Panc1 (cell line): ENCODE results near the gene VSIG2. TPM values are rescaled to one million over a fixed set of nuclear protein-coding genes. Genes with fewer than 3 reads are reported as not detected.

Experiments used
- ATAC-seq: fragments of 200-7000 bp; cut with Tn5 transposase; 2 replicates; pipeline ENCODE4 v1.9.1; 2020; ENCODE audit warnings: mild to moderate bottlenecking, moderate library complexity
- BruUV-seq: library from RNA; stranded (reverse); fragments of 400-500 nt; replicated peaks from 2 replicates; lab custom pipeline; 2021; lab: Mats Ljungman, UMichigan
- CTCF ChIA-PET: fragments of 300-600 bp; sonication (Branson Sonifier 250); formaldehyde crosslinking; loops from one replicate; lab custom pipeline; 2022; ENCODE audit warnings: antibody characterized with exemption; lab: Charles Lee
- POLR2A ChIA-PET: fragments of 300-600 bp; sonication (Branson Sonifier 250); formaldehyde crosslinking; loops from one replicate; lab custom pipeline; 2022; ENCODE audit warnings: antibody characterized with exemption; lab: Charles Lee
- DNase-seq: peaks from one replicate; pipeline ENCODE4 v3.0.0-alpha.2; 2010; ENCODE audit warnings: low read depth, low spot score
- H3K27ac ChIP-seq: 2 replicates; pipeline ENCODE4 v1.5.1; 2011; ENCODE audit warnings: mild to moderate bottlenecking, low read length, inconsistent platforms
- H3K27me3 ChIP-seq: fragments of 200-500 bp; sonication (Bioruptor generic); 2 replicates; pipeline ENCODE4 v1.6.0; 2014; ENCODE audit warnings: low read length, inconsistent platforms; ENCODE audit not compliant: control insufficient read depth, insufficient read depth
- H3K36me3 ChIP-seq: fragments of 200-500 bp; sonication (Bioruptor generic); 2 replicates; pipeline ENCODE4 v1.5.1; 2014; ENCODE audit warnings: inconsistent platforms, mild to moderate bottlenecking, low read length, moderate library complexity; ENCODE audit not compliant: control insufficient read depth, insufficient read depth
- H3K4me1 ChIP-seq: 2 replicates; pipeline ENCODE4 v1.5.1; 2011; ENCODE audit warnings: inconsistent platforms, mild to moderate bottlenecking, low read length, moderate library complexity; ENCODE audit not compliant: control insufficient read depth, insufficient read depth
- H3K4me3 ChIP-seq, 2 experiments: 2 replicates each; pipeline ENCODE4 v1.5.1; 2011 to 2012; ENCODE audit warnings: low read depth in 2 of 2, low read length in 2 of 2, mild to moderate bottlenecking in 2 of 2, inconsistent platforms in 1 of 2, moderate library complexity in 1 of 2
- H3K9me3 ChIP-seq: fragments of 200-500 bp; sonication (Bioruptor generic); 2 replicates; pipeline ENCODE4 v1.5.1; 2014; ENCODE audit warnings: low read depth, mild to moderate bottlenecking, inconsistent platforms, low read length, moderate library complexity; ENCODE audit not compliant: control insufficient read depth, insufficient read depth
- CTCF ChIP-seq: fragments of 450-650 bp; IDR thresholded peaks from 2 replicates; pipeline ENCODE4 v1.5.1; 2017; ENCODE audit warnings: mild to moderate bottlenecking
- POLR2AphosphoS5 ChIP-seq: IDR thresholded peaks from 2 replicates; pipeline ENCODE4 v1.6.1; 2012; ENCODE audit warnings: mild to moderate bottlenecking, low read depth, low read length, moderate library complexity
- REST ChIP-seq, 2 experiments: IDR thresholded peaks; 2 replicates each; pipeline ENCODE4 v1.6.1; 2011 to 2012; ENCODE audit warnings: low read depth in 2 of 2, control low read depth in 1 of 2, low read length in 1 of 2, mild to moderate bottlenecking in 1 of 2, moderate library complexity in 1 of 2; ENCODE audit not compliant: insufficient read depth in 1 of 2
- SIN3A ChIP-seq: IDR thresholded peaks from 2 replicates; pipeline ENCODE4 v1.6.1; 2012; ENCODE audit warnings: low read depth, mild to moderate bottlenecking, low read length, moderate library complexity, borderline replicate concordance; ENCODE audit not compliant: insufficient read depth
- TCF7L2 ChIP-seq: IDR thresholded peaks from 2 replicates; pipeline ENCODE4 v1.6.1; 2011; ENCODE audit warnings: mild to moderate bottlenecking, low read depth, low read length, inconsistent platforms
- in situ Hi-C: cut with HindIII; loops from 2 replicates; pipeline ENCODE4 v1.10.0; 2016; ENCODE audit warnings: low sequenced_read_pairs, low pct_unique_long_range_greater_than_20kb
- intact Hi-C: fragments of 100-400 bp; cut with micrococcal nuclease; formaldehyde crosslinking; loops from one replicate; pipeline ENCODE4 v1.10.0; 2022; ENCODE audit not compliant: unreplicated experiment
- total RNA-seq: library from RNA; stranded (reverse); gene quantifications from one replicate; pipeline ENCODE4 v1.2.1, GENCODE V29; 2021; ENCODE audit not compliant: unreplicated experiment

VSIG2 gene
- total RNA-seq, 1 experiment from 2014 or later = not detected

GRCh38 chr11:124788521-124788920 lies 36.5 kb upstream of the VSIG2 start:
- TF ChIP-seq POLR2AphosphoS5 (no peak), TCF7L2 (no peak), SIN3A (no peak), CTCF (no peak), REST (IDR thresholded peaks at IDR 0.05; ENCODE audit: insufficient read depth in 1 of 2, low read depth in 2 of 2, low read length in 1 of 2) (no peak)
- CTCF ChIA-PET = interaction anchor here (0.6 kb wide), 1 partner anchor 49 kb away, joined by 5 read pairs; no protein-coding TSS in a partner anchor
- Histone ChIP-seq H3K36me3 (no peaks in the 10 kb centered on the region), H3K27me3 (no peaks in the 10 kb centered on the region), H3K27ac (no peak overlapping the region), H3K4me1 (peaks cover 8% of the 10 kb centered on the region), H3K9me3 (no peaks in the 10 kb centered on the region), H3K4me3 (no peak overlapping the region)
- intact Hi-C loops (no loop called here), in situ Hi-C loops (no loop called here)
- DNase-seq (no peak), ATAC-seq (no peak)
- BruUV-seq = no TSS peak
- POLR2A ChIA-PET = no interaction called here

- no peaks in the 10 kb centered on the region for H3K36me3 ChIP-seq
- no peaks in the 10 kb centered on the region for H3K27me3 ChIP-seq
- POLR2A ChIA-PET = no interaction called here
- CTCF ChIA-PET = interaction anchor here (0.8 kb wide), 1 partner anchor 26 kb away, joined by 3 read pairs; no protein-coding TSS in a partner anchor
- BruUV-seq = no TSS peak
- H3K4me3 ChIP-seq = no peak overlapping the region
- no peak for ATAC-seq
- intact Hi-C loops (no loop called here), in situ Hi-C loops (no loop called here)
- DNase-seq = no peak
- no peaks in the 10 kb centered on the region for H3K4me1 ChIP-seq
- TF ChIP-seq REST (IDR thresholded peaks at IDR 0.05; ENCODE audit: insufficient read depth in 1 of 2, low read depth in 2 of 2, low read length in 1 of 2) = no peak
- TF ChIP-seq SIN3A = no peak
- TF ChIP-seq POLR2AphosphoS5 = no peak
- H3K9me3 ChIP-seq = no peaks in the 10 kb centered on the region
- H3K27ac ChIP-seq = no peak overlapping the region
These were observed 32.0 kb upstream of the VSIG2 start for GRCh38 chr11:124784051-124784450.
